Cardiac muscle cell (in vitro differentiated cells and primary cell): Measurements from ENCODE around the gene MRPL38. TPM values are rescaled to one million over a fixed set of nuclear protein-coding genes. Genes with fewer than 3 reads are reported as not detected.

ENCODE experiments used
- DNase-seq, 2 donors: peaks; one replicate each; pipeline versions ENCODE4 v3.0.0 to v3.0.0-alpha.2; 2010 to 2017; ENCODE audit warnings: low read depth in 1 of 2, low spot score in 1 of 2
- H3K27ac ChIP-seq: fragments of 200-600 bp; sonication (generic); 2 replicates; pipeline ENCODE4 v1.5.1; 2016
- H3K27me3 ChIP-seq: fragments of 200-600 bp; sonication (generic); 2 replicates; pipeline ENCODE4 v1.6.0; 2016; ENCODE audit warnings: control low read depth
- H3K36me3 ChIP-seq: fragments of 200-600 bp; sonication (generic); 2 replicates; pipeline ENCODE4 v1.5.1; 2016; ENCODE audit warnings: control low read depth
- H3K4me1 ChIP-seq: fragments of 200-600 bp; sonication (generic); 2 replicates; pipeline ENCODE4 v1.8.1; 2017; ENCODE audit warnings: low read depth, mild to moderate bottlenecking, mixed run types
- H3K4me3 ChIP-seq: fragments of 200-600 bp; sonication (generic); 2 replicates; pipeline ENCODE4 v1.5.1; 2016; ENCODE audit warnings: mild to moderate bottlenecking
- H3K9me3 ChIP-seq: fragments of 200-600 bp; sonication (generic); 2 replicates; pipeline ENCODE4 v1.5.1; 2017; ENCODE audit warnings: low read depth, mild to moderate bottlenecking, control low read depth
- polyA plus RNA-seq: library from polyadenylated mRNA; unstranded; fragments of >200 nt; fragmentation: Nextera tagmentation; extraction: Ambion mirVana; gene quantifications from 2 replicates; pipeline ENCODE4 v1.2.1, GENCODE V29; 2016
- total RNA-seq: library from RNA; depleted of rRNA; stranded (reverse); fragments of >200 nt; gene quantifications from 2 replicates; pipeline ENCODE4 v1.2.3, GENCODE V29; 2016
- TF ChIP-seq, protein P1 (sequence below): IDR thresholded peaks from 2 replicates; pipeline ENCODE4 v1.5.1; 2012; ENCODE audit warnings: low read depth, mild to moderate bottlenecking, low read length

Gene MRPL38
- total and polyA plus RNA-seq, 2 experiments from 2014 or later, result 68.0 to 227 TPM

DNA sequence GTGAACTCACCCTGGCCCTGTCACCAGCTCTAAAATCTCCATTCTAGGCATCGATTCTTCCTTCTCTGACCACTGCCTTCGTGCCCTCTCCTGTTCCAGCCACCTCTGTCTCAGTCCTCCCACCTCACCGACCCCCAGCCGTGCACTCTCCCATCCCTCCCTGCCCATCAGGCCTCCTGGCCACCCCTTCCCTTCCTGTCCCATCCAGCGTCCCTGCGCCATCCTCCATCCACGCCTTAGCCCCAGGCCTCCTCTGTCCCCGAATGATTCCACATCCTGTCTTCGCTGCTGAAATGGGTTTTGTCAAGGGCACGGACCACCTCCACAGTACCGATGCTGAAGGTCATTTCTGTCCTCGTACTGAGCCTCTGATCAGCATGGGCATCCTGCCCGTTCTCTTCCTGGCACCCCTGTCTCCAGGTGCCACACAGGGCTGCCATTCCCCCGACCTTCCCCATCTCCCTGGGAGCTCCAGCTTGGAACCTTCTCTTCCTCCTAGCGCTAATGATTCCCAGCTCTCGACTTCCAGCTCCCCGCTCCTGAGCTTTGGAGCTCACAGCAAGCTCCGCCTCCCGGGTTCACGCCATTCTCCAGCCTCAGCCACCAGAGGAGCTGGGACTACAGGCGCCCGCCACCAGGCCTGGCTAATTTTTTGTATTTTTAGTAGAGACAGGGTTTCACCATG is 10.5 kb downstream of the MRPL38 start:
- H3K4me1 ChIP-seq, result peaks cover 8% of the 10 kb centered on the region
- TF ChIP-seq, protein P1, sequence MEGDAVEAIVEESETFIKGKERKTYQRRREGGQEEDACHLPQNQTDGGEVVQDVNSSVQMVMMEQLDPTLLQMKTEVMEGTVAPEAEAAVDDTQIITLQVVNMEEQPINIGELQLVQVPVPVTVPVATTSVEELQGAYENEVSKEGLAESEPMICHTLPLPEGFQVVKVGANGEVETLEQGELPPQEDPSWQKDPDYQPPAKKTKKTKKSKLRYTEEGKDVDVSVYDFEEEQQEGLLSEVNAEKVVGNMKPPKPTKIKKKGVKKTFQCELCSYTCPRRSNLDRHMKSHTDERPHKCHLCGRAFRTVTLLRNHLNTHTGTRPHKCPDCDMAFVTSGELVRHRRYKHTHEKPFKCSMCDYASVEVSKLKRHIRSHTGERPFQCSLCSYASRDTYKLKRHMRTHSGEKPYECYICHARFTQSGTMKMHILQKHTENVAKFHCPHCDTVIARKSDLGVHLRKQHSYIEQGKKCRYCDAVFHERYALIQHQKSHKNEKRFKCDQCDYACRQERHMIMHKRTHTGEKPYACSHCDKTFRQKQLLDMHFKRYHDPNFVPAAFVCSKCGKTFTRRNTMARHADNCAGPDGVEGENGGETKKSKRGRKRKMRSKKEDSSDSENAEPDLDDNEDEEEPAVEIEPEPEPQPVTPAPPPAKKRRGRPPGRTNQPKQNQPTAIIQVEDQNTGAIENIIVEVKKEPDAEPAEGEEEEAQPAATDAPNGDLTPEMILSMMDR, result no peak
- no peaks in the 10 kb centered on the region for H3K27me3 ChIP-seq
- no peak overlapping the region for H3K4me3 ChIP-seq
- DNase-seq, result no peak
- no peaks in the 10 kb centered on the region for H3K9me3 ChIP-seq
- H3K27ac ChIP-seq, result no peak overlapping the region
- H3K36me3 ChIP-seq, result peaks cover 10% of the 10 kb centered on the region

DNA sequence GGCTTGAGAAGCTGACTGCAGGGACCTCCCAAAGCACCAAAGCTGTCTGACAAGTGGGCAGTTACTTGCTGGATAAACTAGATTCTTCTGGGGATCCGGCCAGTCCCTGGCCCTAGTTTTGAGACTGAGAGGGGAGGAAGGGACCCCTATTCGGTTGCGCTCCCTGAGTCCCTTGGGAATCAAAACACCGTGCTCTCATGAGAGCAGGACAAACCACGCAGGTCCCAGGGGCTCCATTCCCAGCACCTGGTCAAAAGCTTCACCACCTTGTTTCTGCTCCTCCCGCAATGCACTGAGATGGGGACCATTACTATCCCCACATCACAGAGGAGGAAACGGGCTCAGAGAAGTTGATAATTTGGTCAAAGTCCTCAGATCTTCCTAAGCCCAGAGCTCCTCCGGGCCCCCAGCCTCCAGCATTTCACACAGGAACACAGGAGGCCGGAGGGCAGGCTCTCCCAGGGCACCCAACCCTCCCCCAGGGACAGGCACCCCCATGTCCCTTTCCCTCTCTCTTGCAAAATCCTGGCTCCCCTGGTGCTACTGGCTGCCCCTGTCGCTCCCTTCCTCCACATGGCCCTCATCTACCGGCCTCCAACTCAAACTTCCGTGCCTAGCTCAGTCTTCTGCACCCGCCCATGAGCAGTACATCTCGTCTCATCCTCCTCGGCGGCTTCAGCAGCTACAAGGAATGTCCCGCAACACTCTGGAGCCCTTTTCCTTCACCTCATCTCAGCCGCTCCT is 11.2 kb downstream of the MRPL38 start:
- Histone ChIP-seq H3K9me3 (no peaks in the 10 kb centered on the region), H3K4me3 (no peak overlapping the region), H3K4me1 (peaks cover 8% of the 10 kb centered on the region), H3K27me3 (no peaks in the 10 kb centered on the region), H3K36me3 (peaks cover 5% of the 10 kb centered on the region), H3K27ac (no peak overlapping the region)
- DNase-seq, result no peak
- TF ChIP-seq, protein P1, result no peak

DNA sequence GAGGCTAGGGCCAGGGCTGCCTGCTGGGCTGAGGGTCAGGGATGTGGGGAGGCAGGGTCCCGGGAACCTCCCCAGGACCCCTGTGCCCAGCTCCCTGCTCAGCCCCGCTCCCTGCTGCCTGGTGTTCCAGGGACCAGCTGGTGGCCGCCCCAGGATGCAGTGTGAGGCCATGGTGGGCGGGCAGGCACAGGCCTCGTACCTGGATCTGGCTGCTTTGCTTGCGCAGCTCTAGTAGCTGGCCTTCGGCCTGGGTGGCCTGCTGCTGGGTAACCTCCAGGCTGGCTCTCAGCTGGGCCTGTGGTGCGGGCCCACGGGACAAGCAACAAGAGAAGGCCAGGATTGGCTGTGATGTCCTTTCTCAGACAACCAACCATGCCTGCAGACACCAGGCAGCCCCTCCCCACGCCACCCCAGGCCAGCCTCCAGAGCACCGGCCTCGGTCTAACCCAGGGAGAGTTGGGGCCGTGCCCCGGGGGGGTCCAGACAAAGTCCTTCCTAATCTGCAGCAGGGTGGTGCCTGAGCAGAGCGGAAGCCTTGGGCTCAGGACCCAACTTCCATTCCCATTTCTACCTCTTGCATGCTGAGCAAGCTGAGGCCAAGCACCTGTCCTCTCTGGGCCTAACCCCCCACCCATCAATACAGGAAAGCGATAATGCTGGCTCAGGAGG is 12.0 kb downstream of the MRPL38 start:
- no peak for DNase-seq
- H3K27ac ChIP-seq, result no peak overlapping the region
- H3K27me3 ChIP-seq, result no peaks in the 10 kb centered on the region
- peaks cover 8% of the 10 kb centered on the region for H3K4me1 ChIP-seq
- TF ChIP-seq, protein P1, result no peak
- no peak overlapping the region for H3K4me3 ChIP-seq
- no peaks in the 10 kb centered on the region for H3K9me3 ChIP-seq
- no peaks in the 10 kb centered on the region for H3K36me3 ChIP-seq

DNA sequence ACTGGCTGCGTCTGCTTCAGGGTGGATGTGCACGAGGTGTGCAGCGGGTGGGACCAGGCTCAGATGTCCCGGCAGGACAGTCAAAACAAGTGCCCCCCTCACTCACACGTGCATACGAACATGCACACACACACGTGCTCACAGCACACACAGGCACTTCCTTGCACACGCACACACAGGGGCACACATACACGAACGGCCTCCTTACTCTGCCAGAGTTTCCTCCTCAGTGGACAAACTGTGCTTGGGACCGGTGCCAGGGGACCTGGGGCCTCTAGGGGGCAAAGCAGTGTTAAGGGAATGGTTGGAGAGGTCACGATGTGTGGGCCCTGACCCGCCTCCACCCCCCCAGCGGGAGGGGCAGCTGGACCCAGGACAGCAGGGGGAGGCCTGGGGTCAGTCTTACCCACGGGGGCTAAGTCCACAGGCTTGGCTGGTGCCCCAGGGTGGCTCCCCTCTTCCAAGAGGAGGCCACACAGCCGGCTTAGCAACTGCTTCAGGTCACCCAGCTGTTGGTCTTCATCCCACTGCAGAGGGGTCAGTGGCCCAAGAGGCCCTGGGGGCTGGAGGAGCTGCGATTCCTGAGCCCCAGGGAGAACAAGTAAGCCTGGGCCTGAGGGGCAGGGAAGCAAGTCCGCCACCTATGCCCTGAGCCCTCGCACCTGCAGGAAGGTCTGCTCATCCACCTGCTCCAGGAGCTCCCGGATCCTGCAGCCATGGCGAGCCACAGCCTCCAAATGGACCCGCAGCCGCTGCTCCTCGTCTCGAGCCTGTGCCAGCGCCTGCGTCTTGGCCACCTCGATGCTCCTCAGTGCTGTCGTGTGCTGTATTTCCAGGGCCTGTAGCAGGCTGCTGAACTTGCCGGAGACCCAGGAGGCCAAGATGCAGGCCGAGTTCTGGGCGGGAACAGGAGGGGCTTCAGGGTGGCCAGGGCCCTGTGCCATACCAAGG is 12.8 kb downstream of the MRPL38 start:
- Histone ChIP-seq H3K4me3 (no peak overlapping the region), H3K9me3 (no peaks in the 10 kb centered on the region), H3K27ac (peak overlapping the region; percentile 12), H3K4me1 (peaks cover 8% of the 10 kb centered on the region), H3K27me3 (no peaks in the 10 kb centered on the region), H3K36me3 (no peaks in the 10 kb centered on the region)
- TF ChIP-seq, protein P1, result no peak
- DNase-seq, result no peak
